SH-SY5Y (cell line): ENCODE results near the gene PTPN14.

Experiments used
- GATA2 ChIP-seq: IDR thresholded peaks from 2 replicates; pipeline ENCODE4 v1.6.1; 2011; ENCODE audit warnings: mild to moderate bottlenecking, low read depth, low read length
- GATA3 ChIP-seq: IDR thresholded peaks from 2 replicates; pipeline ENCODE4 v1.6.1; 2011; ENCODE audit warnings: low read depth, mild to moderate bottlenecking, low read length, moderate library complexity

- TF ChIP-seq GATA3 (no peak), GATA2 (no peak)
These were observed 159.3 kb downstream of the PTPN14 start for GRCh38 chr1:214391873-214392645.
